ENCODE measurements around the gene NOX3.

DNA sequence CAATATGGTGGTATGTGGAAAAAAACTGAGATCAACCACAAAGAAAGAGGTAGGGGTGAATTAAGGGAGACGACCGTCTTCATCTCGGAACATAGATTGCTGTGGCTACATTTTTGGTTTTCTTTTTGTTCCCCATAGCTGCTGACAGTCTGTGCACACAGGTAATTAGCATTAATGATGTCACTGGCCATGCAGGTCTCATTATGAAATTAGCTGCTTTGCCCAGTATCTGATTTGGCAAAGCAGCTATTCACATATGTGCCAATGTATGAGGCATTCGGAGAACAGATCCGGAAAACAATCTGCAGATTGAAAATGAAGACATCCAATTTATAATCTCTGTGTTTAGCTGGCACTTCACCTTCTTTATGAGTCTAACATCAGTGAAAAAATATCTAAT lies 13.1 kb downstream of the NOX3 start:
- TF ChIP-seq POLR2AphosphoS5 (IDR thresholded peaks at IDR 0.05; ENCODE audit: low read depth, low read length) (no peak), TAF1 (IDR thresholded peaks at IDR 0.05; ENCODE audit: low read depth, low read length) (no peak), POLR2A (IDR thresholded peaks at IDR 0.05; ENCODE audit: low read depth, low read length) (no peak), PAX5 (IDR thresholded peaks at IDR 0.05; ENCODE audit: insufficient read depth, low read length, severe bottlenecking) (no peak)

All from GM12891 (cell line).